PFSK-1 (cell line): Measurements from ENCODE around the gene OSBPL9.

Experiments
- FOXP2 ChIP-seq: optimal IDR thresholded peaks from 2 replicates; pipeline ENCODE3; 2011; ENCODE audit warnings: borderline replicate concordance, control low read depth, inconsistent platforms; ENCODE audit not compliant: insufficient read depth; ENCODE audit errors: extremely low read length, extremely low read depth
- POLR2AphosphoS5 ChIP-seq: IDR thresholded peaks from 2 replicates; pipeline ENCODE4 v1.6.1; 2012; ENCODE audit warnings: low read depth, mild to moderate bottlenecking, control low read depth, low read length, moderate library complexity
- SIN3A ChIP-seq: IDR thresholded peaks from 2 replicates; pipeline ENCODE4 v1.6.1; 2012; ENCODE audit warnings: mild to moderate bottlenecking, low read length, moderate library complexity, borderline replicate concordance; ENCODE audit not compliant: insufficient read depth
- TAF1 ChIP-seq: IDR thresholded peaks from 2 replicates; pipeline ENCODE4 v1.6.1; 2012; ENCODE audit warnings: low read length, control low read depth, borderline replicate concordance; ENCODE audit not compliant: insufficient read depth
- TF ChIP-seq, protein P1 (sequence below), 2 experiments: IDR thresholded peaks; 2 replicates each; pipeline versions ENCODE4 v1.6.1 to v1.8.0; 2011 to 2012; ENCODE audit warnings: low read depth in 2 of 2, low read length in 2 of 2, control low read depth in 1 of 2, inconsistent platforms in 1 of 2, mild to moderate bottlenecking in 1 of 2, moderate library complexity in 1 of 2; ENCODE audit not compliant: insufficient read depth in 1 of 2

Gene OSBPL9

DNA sequence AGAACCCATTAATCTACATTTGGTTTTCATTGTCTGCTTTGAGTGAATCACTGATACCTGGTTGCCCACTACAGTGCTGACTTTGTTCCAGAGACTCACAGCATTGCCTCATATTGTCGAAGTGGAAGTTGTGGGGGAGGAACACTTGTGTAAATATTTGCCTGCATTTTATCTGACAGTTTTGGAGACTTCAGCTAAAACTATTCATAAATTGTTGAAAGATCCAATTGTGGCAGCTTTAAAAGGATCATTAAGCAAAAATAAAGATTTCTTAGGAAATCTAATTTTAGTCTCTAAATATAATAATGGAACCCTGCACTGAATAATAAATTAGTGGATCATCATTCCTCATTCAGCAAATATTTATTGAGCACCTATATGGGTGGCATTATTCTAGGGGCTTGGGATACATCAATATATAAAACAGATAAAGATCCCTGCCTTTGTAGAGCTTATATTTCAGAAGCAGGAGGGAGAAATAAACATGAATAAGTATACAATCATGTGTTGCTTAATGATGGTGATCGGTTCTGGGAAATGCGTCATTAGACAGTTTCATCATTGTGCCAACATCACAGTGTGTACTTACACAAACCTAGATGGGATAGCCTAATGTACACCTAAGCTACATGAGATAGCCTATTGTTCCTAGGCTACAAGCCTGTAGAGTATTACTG is 73.5 kb downstream of the OSBPL9 start:
- TF ChIP-seq, protein P1, sequence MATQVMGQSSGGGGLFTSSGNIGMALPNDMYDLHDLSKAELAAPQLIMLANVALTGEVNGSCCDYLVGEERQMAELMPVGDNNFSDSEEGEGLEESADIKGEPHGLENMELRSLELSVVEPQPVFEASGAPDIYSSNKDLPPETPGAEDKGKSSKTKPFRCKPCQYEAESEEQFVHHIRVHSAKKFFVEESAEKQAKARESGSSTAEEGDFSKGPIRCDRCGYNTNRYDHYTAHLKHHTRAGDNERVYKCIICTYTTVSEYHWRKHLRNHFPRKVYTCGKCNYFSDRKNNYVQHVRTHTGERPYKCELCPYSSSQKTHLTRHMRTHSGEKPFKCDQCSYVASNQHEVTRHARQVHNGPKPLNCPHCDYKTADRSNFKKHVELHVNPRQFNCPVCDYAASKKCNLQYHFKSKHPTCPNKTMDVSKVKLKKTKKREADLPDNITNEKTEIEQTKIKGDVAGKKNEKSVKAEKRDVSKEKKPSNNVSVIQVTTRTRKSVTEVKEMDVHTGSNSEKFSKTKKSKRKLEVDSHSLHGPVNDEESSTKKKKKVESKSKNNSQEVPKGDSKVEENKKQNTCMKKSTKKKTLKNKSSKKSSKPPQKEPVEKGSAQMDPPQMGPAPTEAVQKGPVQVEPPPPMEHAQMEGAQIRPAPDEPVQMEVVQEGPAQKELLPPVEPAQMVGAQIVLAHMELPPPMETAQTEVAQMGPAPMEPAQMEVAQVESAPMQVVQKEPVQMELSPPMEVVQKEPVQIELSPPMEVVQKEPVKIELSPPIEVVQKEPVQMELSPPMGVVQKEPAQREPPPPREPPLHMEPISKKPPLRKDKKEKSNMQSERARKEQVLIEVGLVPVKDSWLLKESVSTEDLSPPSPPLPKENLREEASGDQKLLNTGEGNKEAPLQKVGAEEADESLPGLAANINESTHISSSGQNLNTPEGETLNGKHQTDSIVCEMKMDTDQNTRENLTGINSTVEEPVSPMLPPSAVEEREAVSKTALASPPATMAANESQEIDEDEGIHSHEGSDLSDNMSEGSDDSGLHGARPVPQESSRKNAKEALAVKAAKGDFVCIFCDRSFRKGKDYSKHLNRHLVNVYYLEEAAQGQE (IDR thresholded peaks at IDR 0.05; ENCODE audit: insufficient read depth in 1 of 2, low read depth in 2 of 2, low read length in 2 of 2): no peak
- no peak for TF ChIP-seq TAF1
- no peak for TF ChIP-seq POLR2AphosphoS5
- TF ChIP-seq SIN3A: no peak
- TF ChIP-seq FOXP2: no peak

DNA sequence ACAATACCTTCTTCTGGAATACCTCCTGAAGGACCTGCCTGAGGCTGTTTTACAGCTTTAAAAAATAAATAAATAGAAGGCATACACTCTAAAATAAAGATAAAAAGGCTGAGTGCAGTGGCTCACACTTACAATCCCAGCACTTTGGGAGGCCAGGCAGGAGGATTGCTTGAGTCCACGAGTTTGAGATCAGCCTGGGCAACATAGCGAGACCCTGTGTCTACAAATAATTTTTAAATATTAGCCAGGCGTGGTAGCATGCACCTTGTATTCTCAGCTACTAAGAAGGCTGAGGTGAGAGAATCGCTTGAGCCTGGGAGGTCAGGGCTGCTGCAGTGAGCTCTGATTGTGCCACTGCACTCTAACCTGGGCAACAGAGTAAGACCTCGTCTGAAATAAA is 75.0 kb downstream of the OSBPL9 start:
- TF ChIP-seq FOXP2 (no peak), POLR2AphosphoS5 (no peak), SIN3A (no peak), TAF1 (no peak)
- TF ChIP-seq, protein P1 (IDR thresholded peaks at IDR 0.05; ENCODE audit: insufficient read depth in 1 of 2, low read depth in 2 of 2, low read length in 2 of 2): no peak

DNA sequence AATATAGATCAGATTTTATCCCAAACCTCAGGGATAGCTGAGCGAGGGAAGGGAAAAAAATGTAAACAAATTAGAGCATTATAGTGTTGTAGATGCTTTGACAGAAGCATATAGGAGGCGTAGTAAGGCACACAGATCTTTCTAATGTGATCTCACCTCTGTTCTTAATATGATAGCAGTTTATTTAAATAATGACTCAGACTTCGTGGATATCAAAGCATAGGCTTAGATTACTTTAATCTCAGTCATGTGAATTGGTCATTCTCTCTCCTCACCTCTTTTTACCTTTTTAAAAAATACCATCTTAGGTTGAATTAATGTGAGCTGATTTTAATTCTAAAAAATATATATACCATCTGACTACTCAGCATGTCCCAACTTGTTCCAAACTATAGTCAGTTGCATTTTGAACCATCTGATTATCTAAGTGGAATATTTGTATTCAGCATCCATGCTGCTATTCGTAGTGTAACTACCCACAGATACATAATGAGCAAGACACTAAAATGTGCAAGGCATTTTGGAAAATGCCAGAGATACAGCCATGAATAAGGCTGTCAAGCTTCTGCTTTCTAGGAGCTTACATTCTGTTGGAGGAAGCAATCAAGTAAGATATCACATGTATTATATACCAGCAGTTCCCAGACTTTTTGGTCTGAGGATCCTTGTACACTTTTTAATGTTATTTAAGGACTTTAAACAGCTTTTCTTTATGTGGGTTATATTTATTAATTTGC is 76.7 kb downstream of the OSBPL9 start:
- TF ChIP-seq, protein P1 (IDR thresholded peaks at IDR 0.05; ENCODE audit: insufficient read depth in 1 of 2, low read depth in 2 of 2, low read length in 2 of 2): no peak
- TF ChIP-seq POLR2AphosphoS5: no peak
- TF ChIP-seq SIN3A: no peak
- TF ChIP-seq FOXP2: no peak
- TF ChIP-seq TAF1: no peak

DNA sequence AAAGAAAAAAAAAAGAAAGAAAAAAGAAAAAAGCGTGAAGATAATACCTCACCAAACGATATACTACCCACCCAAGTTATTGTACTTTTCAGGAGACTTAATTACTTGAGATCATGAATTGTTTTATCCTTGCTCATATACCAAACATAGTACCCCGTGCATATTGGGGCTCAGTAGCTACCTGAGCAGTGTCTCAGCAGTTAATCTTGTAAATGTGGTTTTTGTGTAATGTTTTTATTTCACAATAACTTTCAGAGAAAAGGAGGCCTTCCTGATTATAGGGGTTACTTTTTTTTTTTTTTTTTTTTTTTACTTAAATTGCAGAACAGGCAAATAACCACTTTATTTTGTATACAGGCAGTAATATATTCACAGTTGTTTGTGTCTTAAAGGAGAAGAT is 80.3 kb downstream of the OSBPL9 start:
- TF ChIP-seq TAF1 (no peak), SIN3A (no peak), POLR2AphosphoS5 (no peak), FOXP2 (no peak)
- TF ChIP-seq, protein P1 (IDR thresholded peaks at IDR 0.05; ENCODE audit: insufficient read depth in 1 of 2, low read depth in 2 of 2, low read length in 2 of 2): no peak
